ENCODE results near the gene MFNG. TPM values are rescaled to one million over a fixed set of nuclear protein-coding genes. Genes with fewer than 3 reads are reported as not detected.
A peak's percentile ranks its signal among the peaks of the same experiment; 100 is the strongest.

MFNG gene
- polyA plus RNA-seq, 10 donors = 4.2 to 9.6 (median 6.1) TPM

DNA sequence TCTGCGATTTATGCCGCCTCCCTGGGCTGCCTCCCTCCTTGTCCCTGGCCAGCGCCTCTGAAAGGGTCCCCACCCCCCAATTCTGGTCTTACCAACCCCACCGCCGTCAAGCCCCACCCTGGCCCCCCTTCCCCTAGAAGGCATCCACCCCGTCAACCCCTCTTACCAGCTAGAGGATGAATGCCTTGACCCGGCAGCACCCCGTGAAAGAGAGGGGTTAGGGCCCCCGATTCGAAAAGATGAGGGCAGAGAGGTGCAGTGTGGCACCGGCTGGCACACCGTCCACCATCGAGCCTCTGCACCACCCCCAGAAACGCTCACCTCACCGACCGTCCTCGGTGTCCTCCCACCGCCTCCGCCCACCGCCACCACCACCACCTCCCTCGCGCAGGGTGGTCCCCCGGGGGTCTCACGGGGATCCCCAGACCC lies 59.5 kb downstream of the MFNG start:
- DNase-seq = no peak

DNA sequence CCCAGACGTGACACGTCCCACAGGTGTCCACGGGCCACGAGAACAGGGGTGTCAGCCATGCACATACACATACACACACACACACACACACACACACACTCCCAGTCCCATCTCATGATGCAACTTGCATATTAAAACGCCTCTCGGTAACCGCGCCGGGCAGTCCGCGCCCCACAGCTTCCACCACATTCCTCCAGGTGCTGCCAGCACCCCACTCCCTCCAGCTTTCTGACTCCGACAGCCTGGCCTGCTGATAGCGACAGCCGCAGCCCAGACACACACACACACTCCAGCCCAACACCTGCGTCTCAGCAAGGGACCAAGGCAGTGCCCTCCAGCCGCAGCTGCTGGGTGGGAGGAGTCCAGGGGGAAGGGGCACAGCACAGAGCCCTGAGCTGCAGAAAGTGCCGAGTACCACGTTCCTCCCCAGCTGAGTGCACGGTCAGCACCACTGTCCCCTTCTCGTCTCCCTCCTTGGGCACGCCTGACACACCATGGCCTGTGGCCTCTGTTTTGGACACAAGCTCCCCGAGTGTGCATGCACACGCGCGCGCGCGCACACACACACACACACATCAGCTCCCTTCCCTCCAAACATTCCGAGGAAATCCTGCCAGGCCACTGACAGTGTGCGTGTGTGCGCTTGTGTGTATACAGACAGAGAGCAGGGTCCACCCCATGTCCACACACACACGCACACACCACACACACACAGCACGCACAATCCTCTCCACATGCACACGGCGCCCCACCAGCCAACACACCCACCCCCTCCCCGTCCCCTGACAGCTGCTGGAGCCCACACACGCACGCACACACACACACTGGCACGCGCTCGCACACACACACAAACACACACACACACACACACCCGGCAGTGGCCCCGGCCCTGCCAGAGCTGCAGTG lies 60.1 kb downstream of the MFNG start:
- peak in 1 of 3 donors; percentile 59 for DNase-seq

DNA sequence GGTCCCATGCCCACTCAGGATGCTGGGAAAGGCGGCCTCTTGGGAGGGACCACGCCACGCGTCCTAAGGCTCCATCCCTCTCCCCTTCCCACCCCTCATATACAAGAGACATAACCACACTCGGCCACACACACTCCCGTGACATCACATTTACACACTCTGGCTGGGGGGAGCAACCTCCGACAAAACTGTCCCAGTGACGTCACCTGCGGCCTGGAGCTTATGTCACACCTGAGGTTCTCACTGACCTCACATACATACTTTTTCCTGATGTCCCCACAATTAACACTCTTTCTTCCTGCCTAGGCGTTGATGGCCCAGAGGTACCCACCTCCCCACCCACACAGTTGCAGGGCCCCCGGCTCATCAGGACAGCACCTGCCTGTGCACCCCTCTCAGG lies 60.8 kb downstream of the MFNG start:
- no peak for DNase-seq

DNA sequence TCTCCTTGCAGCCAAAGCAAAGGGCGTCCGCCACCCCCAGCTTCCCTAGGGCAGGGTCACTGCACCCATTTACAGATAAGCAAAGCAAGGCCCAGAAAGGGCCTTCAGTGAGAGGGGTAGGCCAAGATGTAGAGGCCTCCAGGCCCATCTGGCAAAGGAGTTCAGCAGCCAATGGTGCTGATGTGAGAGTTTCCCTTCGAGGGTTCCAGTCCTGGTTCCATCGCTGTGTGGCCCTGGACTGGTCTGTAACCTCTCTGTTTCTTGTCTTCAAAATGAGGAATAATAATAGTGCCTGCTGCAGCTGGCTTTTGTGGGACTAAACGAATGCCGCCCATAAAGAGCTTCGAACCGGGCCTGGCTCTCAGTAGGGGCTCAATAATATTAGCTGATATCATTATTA lies 62.9 kb downstream of the MFNG start:
- no peak for DNase-seq

DNA sequence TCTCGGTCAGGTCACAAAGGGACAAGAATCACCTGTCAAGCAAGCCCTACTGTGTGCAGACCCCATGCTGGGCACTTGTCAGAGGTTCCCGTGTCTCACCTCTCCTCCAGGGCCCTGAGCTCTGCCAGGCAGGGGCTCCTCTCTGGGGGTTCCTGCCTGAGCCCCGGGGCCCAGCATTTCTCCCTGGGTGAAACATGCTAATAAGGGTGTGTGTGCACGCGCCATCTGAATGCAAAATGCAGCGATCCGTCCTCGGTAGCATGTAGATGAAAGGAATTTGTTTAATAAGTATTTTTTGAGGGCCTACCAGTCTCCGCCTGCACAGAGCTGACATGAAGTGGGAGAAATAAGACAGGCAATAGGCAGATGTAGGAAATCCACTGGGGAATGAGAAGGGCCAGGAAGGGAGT lies 64.7 kb downstream of the MFNG start:
- DNase-seq = no peak

DNA sequence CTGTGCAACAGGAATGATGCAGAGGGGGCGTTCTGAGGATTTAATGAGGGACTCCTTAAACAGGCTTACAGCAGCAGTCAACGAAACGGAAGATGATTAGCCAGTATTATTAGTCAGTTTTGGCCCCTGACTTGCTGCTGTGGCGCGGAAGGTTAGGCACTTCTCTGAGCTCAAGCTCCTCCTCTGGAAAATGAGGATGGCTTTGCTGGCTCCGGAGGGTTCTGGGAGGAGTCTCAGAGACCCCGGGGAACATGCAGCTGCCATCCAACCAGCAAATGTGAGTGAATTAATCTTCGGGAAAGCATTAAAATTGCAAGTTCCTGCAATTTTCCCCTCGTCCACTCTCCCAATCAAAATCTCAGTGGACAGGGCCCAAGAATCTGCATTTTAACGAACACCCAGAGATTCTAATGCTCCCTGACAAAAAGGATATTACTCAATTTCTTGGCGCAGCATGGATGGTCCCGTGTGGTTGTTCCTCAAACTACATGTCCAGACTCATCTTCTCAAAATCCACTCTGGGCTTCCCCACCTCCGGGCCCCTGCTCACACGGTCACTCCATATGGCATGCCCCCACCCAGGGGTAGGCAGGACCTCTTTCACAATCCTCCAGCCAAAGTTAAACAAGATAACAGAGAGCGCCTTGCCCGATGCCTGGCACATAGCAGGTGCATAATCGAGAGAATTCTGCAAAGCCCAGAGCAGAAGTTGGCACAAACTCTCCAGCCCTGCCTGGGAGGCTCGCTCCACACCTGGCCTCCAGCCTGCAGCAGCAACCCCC lies 65.3 kb downstream of the MFNG start:
- DNase-seq = peak in 1 of 3 donors; percentile 61

DNA sequence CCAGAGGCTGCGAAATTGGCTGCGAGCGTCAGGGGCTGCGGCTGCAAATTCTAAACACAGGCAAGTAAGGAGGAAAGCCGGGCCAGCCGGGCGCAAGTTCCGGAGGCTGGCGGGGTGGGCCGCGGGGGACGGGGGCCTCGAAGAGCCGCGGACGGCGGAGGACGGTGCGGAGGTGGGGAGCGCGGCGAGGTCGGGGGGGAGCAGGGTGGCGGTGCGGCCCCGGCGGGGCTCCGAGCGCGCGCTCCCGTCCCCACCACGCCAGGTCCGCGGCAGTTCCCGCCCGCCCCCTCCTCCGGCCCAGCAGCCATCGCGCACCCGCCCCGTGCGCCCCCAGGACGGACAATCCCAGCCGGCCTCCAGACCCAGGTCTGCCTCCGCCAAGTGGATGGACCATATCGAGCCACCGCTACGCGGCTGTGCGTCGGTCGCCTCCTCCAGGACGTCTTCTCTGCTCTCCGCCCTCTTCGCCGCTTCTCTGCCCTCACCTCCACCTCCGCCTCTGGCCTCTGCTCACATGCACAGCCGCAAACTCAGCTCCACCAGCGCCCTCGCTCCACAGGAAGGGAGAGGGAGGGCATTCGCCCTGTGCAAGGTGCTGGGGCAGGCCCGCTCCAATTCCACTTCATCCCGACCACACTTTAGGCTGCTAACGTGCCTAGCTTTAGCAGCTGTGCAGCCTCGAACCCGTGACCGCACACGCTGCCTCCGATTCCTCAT lies 66.1 kb downstream of the MFNG start:
- DNase-seq = peak in 1 of 3 donors; percentile 40

DNA sequence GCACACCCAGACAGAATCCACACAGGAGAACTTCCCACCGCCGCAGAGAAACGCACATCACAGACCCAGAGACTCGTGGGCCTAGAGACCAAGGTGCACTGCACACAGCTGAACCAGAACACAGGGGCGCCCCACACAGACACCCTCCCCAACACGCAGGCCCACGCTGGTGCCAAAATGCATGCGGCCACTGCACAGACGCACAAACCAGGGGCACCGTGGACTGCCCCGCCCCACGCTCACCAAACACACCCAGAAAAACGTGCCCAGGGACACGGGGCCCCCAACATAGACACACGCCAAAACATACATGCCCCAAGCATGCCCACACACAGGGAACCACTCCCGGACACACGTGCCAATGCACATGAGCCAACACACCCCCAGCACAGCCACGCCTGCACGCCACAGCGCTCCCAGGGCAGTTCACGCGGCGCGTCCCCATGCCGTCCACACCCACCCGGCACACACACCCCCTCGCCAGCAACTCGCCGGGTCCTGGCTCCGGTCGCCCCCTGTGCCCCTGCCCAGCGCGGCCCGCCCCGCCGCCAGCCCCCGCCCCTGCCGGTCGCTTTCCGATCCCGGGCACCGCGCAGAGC lies 66.7 kb downstream of the MFNG start:
- DNase-seq = no peak

Other genes with a start within 250 kb of the MFNG start
- gene RAC2, start 242.1 kb downstream of the MFNG start, polyA plus RNA-seq (ENCODE audit: insufficient read length in 10 of 10) = 10 to 100 TPM in 2 of 10 donors, 1 to 10 TPM in 8; 4.5 to 26.8 (median 6.9) TPM
- 1 to 10 TPM; 3.6 to 8.4 (median 6.1) TPM for gene CYTH4, start 203.9 kb downstream of the MFNG start, polyA plus RNA-seq (ENCODE audit: insufficient read length in 10 of 10)
- gene ELFN2, start 58.9 kb downstream of the MFNG start, polyA plus RNA-seq (ENCODE audit: insufficient read length in 10 of 10) = 1 to 10 TPM in 9 of 10 donors, under 1 TPM in 1; 0.70 to 3.3 (median 1.3) TPM
- gene CARD10, start 33.0 kb upstream of the MFNG start, polyA plus RNA-seq (ENCODE audit: insufficient read length in 10 of 10) = 10 to 100 TPM in 8 of 10 donors, 1 to 10 TPM in 2; 8.8 to 19.1 (median 12.6) TPM
- 10 to 100 TPM; 27.1 to 48.6 (median 36.9) TPM for gene CDC42EP1, start 74.1 kb upstream of the MFNG start, polyA plus RNA-seq (ENCODE audit: insufficient read length in 10 of 10)
- 1 to 10 TPM in 2 of 10 donors, under 1 TPM in 5, not detected in 3; 0.34 to 1.3 (median 0.50) TPM for gene LGALS2, start 93.7 kb upstream of the MFNG start, polyA plus RNA-seq (ENCODE audit: insufficient read length in 10 of 10)
- 10 to 100 TPM; 27.6 to 49.1 (median 34.4) TPM for gene GGA1, start 122.5 kb upstream of the MFNG start, polyA plus RNA-seq (ENCODE audit: insufficient read length in 10 of 10)
- gene SH3BP1, start 153.3 kb upstream of the MFNG start, polyA plus RNA-seq (ENCODE audit: insufficient read length in 10 of 10) = 10 to 100 TPM in 6 of 10 donors, 1 to 10 TPM in 4; 5.9 to 13.3 (median 10.3) TPM
- 10 to 100 TPM; 14.7 to 19.0 (median 15.3) TPM for gene PDXP, start 172.3 kb upstream of the MFNG start, polyA plus RNA-seq (ENCODE audit: insufficient read length in 10 of 10)
- gene LGALS1, start 189.3 kb upstream of the MFNG start, polyA plus RNA-seq (ENCODE audit: insufficient read length in 10 of 10) = 1,000 to 10,000 TPM; 1,423 to 2,007 (median 1,545) TPM
- 10 to 100 TPM; 12.4 to 22.4 (median 13.9) TPM for gene NOL12, start 200.0 kb upstream of the MFNG start, polyA plus RNA-seq (ENCODE audit: insufficient read length in 10 of 10)
- gene TRIOBP, start 210.7 kb upstream of the MFNG start, polyA plus RNA-seq (ENCODE audit: insufficient read length in 10 of 10) = 10 to 100 TPM; 33.4 to 61.8 (median 43.9) TPM

Measured in muscle of back (tissue), 11 donors.